CD4-positive, alpha-beta T cell treated with Interferon alpha-2 for 1 hour (primary cell): ENCODE results near the gene LYPD6.

Source experiments
- DNase-seq, 2 donors: peaks; one replicate each; pipeline ENCODE4 v3.0.0-alpha.2; 2020 to 2022

Gene LYPD6

DNA sequence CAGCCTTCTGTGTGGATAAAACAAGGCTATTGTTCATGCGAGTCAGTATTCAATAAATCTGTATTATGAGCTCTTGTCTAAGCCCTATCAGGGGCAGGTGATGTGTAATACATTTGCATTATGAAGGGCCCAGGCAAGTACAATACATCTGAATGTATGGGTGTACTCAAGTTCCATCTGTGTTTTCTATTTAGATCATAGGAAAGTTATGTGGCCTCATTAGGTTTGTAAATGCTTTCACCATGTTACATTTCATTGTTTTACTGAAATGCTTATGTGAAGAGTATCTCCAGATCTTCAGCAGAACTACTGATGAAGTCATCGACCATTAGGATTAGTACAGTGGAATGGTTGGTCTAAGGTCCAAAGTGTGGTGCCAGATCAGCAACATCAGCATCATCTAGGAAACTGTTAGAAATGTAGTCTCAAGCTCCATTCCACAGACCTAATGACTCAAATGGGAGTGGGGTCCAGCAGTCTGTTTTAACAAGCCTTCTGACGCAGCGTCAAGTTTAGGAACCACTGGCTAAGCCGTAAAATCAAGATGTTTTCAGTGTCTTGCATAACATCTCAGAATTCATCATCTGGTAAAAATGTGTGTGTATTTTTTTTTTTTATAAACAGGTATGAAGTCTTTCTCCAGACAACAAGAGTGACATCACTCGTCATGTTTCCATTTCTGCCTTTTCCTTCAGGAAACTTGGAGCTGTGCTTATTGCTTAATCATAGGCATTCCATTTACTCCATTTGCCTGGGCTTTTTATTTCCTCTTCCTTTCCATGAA, 80.5 kb downstream of the LYPD6 start:
- DNase-seq: no peak

DNA sequence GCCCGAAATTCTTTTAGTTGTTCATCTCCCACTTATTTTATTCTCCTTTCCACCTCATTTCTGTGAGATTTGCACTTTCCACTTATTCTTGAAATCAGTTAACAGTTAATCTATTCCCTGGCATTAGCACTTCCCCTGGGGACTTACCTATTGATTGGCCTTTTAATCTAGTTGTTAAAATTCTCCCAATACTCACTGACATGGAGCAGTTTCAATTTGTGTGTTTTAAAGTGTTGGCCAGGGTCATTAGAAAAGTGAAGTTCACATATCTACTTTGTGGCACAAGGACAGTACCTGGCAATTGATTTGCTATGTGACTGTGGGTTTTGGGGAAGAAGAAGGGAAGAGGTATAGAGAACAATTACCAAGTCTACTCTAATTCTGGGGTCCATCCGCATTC, 83.1 kb downstream of the LYPD6 start:
- DNase-seq: no peak

DNA sequence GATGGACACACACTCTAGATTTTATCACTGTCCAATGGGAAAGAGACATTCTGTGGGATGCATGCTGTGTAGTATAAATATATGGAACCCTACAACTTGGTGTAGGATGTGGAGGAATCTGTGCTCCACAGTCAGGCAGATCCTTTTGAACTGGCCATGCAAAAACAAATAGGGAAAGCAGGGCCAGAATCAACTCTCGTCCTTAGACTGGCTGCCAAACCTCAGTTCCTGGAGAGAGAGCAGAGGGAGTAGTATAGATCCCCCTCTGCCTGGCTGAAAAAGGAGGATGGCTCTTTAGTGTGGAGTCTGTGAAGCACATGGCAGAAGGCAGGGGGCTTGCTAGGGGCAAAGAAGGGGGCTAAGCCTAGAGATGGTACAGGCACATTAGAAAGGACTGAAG, 84.7 kb downstream of the LYPD6 start:
- no peak for DNase-seq

DNA sequence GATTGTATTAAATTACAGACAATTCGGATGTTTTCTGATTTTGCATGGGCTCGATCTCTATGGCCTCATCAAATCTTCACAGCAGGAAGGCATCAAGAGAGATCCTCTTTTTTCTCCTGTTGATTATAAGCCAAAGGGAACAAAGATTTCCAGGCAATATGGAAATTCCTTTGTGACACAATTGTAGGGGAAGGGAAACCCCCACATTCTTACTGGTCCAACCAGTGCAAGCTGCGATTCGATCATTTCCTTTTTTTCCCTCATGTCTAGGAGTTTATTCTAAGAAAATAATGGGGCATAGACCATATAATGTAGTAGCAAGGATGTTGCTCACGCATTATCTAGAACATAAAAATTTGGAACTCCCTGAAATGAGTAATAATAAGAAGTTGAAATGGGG, 87.7 kb downstream of the LYPD6 start:
- DNase-seq: no peak

DNA sequence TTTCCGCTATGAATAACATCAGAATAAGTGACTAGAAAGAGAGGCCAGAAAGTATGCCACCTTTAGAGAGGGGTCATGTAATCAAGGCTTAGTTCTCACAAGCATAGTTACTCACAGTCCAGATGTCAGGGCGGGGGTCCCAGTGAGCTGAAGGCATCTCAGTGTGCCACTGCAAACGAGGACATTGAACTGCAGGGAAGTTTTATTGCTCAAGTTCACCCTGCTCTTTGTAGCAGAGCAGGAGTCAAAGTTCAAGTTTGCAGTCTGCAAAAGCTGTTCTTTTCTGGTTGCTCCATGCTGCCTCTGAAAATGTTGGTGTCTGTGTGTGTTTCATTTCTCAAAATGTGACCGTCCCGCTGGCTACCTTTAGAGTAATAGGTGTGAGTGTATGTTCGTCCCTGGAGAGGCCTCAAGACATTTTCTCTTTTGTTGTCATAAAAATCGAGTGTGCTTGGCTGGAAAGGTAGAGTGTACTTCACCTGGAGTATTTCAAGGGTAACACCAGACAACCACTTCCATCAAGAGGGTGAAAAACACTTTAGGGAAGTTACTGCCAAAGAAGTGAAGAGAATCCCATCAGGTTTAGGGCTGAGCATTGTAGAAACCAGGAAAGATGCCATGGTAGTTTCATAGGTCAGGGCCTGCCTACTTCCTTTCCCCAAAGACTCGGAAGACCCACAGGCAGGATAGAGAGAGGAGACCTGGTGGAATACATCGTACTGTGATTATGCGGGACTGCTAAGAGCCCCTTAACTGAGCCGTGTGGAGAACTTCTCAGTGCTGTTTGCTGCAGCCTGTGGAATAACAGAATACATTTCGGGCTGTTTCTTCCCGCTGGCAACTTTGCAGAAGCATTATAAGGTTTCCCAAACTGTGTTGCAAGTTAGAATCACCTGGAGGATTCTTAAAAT, 89.9 kb downstream of the LYPD6 start:
- DNase-seq: no peak

DNA sequence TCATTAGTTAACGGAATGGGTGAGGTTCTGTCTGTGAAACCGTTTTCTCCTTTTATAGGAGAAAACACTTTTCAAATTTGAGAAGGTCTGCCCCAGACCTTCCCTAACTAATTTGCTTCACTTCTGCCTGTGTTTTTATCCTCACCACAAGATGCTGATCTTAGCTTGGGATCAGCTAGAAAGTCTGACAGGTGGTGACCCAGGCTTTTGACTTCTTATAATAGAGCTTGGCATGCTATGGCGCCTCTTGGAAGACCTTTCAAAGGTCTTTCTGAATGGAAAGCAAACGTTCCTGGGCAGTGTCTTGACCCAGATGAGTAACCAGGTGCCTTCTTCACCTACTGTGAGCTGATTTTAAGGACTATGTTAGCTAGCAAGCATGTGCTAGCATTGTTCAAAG, 91.4 kb downstream of the LYPD6 start:
- DNase-seq: no peak

DNA sequence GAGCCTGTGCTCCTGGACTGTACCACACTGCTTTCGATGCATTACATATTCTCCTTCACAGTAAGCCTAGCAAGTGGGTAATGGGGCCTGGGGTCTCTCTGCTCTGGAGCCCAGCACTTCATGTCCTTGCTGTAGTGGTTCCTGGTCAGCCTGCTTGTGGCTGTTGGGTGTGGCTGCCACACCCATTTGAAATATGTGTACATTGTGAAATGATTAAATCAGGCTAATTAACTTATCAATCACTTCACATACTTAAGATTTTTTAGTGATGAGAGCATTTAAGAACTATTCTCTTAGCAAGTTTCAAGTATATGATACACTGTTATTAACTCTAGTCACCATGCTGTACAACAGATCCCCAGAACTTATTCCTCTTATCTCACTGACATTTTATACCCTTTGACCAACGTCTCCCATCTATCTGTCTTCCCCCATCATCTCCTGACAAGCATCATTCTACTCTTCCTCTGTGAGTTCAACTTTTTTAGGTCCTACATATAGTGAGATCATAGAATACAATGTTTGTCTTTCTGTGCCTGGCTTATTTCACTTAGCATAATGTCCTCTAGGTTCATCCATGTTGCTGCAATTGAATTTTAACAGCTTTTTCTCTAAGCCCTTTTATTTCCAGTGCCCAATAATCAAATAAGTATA, 92.1 kb downstream of the LYPD6 start:
- DNase-seq: no peak

DNA sequence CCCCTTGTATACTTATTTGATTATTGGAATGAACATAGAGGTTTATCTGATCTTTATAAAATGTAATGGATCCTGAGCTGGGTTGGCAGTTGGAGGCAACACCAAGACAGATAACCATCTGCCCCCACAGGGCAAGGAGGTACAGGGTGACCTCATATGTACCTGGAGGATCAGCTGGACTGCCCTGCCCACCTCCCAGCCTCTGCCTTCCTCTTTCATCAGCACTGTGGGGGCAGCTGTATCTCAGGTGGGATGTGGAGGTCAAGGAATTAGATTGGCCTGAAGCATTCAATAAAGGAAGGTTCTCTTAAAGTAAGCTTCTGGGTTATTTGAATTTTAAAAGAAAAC, 92.6 kb downstream of the LYPD6 start:
- no peak for DNase-seq

DNA sequence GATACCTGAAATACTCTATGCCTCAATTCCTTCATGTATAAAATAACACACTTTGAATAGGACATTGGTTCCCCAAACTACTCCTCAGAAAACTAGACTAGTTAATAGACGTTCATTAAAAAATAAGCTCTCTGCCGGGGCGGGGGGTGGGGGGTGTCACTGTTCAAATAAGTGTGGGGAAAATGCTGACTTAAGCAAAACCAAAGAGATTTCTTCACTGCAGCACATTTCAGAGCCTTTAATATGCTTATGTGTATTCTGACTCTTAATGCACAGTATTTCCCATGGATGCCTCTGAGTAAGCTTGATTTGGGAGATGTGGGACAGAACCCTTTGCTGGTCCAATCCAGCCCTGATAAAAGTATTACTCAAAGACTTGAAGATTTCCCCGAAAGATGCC, 93.2 kb downstream of the LYPD6 start:
- DNase-seq: no peak

DNA sequence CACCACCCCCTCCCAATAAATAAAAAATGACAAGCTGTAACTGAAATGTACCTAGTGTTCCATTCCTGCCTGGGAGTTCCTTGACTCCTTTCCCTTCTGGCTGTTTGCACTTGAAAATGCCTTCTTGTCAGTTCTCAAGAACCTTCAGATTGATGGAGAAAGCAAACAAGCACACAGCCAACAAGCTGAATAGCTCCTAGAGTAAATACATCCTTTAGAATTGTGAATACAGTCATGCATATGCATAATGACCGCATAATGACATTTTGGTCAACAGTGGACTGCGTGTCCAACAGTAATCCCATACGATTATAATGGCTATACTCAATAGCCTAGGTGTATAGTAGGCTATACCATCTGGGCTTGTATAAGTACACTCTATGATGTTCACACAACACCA, 97.0 kb downstream of the LYPD6 start:
- DNase-seq: no peak

DNA sequence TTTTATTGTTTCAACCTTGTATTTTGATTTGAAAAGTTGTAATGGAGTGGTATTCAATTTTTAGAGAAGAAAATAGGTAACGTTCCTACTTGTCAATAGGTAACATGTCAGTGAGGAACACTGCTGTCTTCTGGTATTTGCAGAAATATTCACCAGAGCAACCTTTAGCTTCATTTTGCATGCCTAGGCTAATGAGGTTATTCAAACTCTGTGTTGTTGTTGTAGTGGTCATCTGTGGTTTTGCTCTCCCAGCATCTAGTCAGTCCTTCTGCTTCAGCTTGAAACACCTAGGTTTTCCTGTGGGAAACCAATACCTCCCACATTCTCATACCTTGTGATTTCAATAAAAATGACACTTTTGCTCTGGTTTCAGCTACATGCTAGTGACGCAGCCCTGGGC, 98.4 kb downstream of the LYPD6 start:
- no peak for DNase-seq

DNA sequence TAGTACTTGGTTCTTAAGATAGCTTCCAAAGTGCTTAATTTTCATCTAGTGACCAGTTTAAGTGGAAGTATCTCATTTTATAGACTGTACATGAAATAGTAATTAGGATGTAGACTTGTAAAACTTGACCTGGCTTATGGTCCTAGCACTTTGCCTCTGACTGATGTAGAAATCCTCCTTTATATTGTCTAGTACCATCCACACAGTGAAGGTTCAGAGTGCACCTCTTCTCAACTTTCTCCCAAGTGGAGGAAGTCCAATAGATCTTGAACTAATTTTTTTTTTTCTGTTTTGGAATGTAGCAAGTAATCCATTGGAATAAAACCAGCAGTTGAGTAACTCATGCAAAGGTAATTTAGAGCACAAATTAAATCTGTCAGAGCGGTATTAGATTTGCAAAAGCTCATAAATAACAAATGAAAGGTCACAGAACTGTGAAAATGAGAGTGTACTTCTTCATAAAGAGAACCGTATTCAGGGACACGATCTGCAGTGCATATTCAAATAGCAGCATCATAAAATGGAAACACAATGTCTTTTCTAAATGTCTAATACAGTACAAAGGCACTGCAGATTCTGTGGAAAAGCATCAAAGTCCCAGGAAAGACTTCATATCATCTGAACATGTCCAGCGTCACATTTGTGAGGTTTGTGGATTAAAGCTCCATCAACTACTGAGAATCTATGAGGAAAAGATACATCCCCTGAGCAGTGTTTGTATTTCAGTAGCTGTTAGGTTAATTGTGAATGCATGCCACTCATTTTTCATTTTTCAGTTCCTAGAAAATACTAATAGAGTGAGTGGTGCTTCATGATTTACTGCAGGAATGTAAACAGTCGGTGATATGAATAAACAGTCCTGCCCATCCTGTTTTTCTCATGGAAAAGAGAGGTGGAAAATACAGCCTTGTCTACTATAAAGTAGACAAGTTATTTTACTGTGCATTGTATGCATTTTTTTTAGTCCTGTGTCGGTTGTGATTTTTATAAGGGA, 100.7 kb downstream of the LYPD6 start:
- DNase-seq: no peak

DNA sequence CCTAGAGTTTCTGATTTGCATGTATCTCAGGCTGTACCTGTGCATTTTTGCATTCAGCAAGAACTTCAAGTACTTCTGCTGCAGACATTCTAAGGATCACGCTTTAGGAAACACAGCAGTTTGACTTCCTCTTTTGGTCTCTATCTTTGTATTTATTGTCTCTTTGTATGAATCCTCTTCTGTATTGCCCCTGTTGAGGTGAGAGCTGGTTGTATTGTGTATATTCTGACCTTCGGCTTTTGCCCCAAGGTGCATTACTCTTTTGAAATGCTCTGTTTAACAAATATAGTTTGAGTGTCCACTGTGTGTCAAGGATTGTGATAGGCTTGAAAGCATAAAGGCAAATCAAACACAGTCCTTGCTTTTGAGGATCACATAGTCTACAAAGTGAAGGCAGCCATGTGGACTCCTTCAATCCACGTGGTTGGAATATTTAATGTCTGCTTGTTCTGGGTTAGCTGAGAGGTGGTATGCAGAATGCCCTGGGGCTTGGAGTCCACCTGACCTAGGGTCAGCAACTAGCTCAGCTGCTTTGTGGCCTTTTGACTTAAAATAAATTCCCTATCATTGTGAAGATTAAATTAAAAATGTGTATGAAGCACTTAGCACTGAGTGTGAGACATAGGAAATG, 108.1 kb downstream of the LYPD6 start:
- DNase-seq: no peak

DNA sequence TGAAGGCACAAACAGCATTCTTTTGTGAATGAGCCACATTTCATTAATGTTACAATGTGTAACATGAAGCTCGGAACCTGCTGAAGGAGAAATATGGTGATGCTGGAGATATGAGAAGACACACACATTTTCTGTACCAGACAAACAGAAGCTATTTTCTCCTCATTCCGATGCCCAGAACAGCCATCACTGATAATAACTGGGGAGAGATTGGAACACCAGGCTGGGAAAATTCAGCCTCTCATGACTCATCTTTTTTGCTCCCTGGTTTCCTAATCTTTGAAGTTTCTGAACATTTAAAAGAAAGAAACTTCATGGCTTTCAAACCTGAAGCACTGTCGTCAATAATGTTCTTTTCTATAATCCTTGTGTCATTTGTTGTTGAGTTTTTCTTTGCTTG, 110.9 kb downstream of the LYPD6 start:
- DNase-seq: no peak

DNA sequence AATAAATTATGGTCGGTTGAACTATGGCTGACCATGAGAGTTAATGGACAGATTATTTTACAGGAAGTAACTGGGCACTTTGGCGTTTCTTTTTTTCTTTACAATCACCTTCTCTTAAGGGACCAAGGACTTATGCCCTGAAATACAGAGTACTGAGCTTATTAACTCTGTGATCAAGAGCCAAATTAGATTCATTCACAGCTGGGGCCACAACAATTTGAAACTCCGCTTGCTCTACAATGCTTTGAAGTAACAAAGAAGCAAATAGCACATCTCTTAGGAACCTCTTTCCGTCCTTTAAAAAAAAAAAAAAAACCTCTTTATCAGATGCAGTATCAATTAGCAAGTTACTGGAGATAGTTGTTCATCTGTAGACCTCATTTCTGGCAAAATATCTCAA, 112.0 kb downstream of the LYPD6 start:
- DNase-seq: no peak

DNA sequence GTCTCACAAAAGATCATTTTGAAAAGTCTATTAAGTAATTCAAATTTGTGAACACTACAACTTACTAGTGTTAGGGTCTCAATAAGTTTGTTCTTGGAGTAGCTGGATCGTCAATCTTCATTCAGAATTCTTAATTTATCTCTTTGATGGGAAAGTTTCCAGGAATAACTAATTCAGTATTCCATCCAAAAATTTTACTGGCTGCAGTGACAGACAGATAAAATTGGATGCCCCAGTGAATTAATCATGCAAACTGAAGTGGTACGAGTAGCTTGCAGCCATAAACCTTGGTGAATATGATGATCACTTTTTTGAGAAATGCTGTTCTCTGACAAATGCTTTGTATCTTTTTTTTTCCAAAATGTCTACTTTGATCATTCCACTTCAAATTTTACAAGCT, 112.8 kb downstream of the LYPD6 start:
- no peak for DNase-seq

DNA sequence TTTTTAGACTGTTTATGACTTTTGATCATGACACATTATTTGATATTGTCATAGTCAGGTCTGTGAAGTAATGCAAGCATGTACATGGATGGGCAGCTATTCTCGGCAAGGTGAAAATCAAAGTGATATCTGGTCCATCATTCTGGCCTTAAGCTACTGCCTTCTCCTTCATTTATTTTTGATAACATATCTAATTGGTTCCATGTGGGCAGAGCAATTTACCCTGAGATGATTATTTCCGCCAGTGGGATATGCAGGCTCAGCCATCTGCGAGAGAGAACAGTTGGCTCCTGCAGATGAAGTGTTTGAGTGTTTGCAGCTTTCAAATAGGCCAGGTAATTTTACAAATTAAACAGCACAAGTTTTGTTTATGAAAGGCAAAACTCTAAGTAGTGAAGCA, 116.4 kb downstream of the LYPD6 start:
- no peak for DNase-seq

DNA sequence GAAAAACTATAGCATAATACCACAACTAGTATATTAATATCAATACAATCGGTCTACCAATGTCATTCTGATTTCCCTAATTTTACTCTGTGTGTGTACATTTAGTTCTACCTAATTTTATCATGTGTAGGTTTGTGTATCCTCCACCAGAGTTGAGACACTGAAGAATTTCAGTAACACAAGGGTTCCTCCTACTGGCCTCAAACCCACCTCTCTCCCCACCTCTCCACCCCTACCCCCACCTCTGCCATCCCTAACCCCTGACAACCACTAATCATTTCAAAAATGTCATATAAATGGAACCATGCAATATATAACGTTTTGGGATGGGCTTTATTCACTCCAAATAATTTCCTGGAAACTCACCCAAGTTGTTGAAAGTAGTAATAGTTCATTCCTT, 117.9 kb downstream of the LYPD6 start:
- no peak for DNase-seq

DNA sequence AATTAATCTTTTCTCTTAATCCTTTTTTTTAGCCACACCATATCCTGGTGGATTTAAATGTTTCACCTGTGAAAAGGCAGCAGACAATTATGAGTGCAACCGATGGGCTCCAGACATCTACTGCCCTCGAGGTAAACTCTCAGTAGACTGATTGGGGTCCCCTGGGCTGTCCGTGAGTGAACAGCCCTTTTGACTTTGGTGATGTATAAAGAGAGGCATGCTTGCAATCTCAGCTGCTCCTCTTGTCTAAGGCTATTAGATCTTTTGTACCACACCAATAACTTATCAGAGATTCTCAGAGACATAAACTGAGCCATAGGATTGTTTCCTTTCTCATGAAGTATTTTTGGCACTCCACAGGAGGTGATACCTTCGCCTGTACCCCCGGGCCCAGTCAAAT, 118.6 kb downstream of the LYPD6 start:
- DNase-seq: no peak

DNA sequence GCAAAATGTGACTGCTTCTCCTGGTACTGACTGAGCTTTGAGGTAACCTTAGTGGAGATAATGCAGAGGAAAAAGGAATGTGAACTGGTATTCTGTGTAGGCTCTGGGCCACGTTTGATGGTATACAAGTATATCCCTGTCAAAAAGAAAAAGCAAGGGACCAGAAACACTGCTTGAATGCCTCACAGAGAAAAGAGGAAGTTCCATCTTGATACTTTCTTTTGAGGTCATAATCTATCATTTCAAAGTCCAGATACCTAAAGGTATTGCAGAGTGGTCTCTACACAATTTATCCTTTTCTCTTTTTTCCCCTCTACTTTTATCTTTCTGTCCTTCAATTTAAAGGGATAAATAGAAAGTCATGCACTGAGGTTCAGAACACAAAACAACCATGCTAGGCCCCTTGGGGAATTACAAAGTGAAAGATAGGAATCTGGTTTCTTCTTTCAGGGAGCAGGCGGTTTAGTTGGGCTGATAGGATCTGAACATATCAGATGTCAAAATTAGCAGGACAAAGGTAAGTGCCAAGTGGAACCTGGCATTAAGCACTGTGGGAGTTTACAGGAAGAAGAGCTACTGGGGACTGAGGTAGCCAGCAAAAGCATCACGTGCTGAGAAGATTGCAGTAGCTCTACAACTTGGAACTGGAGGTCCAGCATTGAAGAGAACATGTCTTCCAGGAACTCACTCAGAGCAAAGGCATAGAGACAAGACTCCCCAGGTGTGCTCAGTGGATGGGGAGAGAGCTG, 121.2 kb downstream of the LYPD6 start:
- DNase-seq: no peak

DNA sequence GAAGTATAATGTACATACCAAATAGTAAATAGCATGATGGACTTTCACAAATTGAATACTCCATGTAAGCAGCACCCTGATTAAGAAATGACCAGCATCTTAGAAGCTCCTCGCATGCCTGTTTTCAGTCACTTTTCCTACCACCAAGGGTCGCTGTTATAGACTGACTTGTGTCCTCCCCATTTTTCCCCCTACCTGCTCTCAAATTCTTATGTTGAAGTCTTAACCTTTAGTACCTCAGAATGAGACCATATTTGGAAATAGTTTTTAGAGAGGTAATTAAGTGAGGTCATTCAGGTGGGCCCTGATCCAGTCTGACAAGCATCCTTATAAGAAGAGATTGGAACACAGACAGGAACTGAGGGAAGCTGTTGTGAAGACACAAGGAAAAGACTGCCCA, 125.9 kb downstream of the LYPD6 start:
- no peak for DNase-seq
